Mucosa of descending colon (tissue), 3 donors: ENCODE measurements around the gene ACAA1. TPM values are rescaled to one million over a fixed set of nuclear protein-coding genes. Genes with fewer than 3 reads are reported as not detected.

Experiments used
- ATAC-seq: fragments of 200-7000 bp; cut with Tn5 transposase; one replicate; pipeline ENCODE4 v1.9.1; 2020; ENCODE audit warnings: mild to moderate bottlenecking, moderate library complexity
- DNase-seq, 3 donors: peaks; one replicate each; pipeline ENCODE4 v3.0.0-alpha.2; 2020
- H3K36me3 ChIP-seq: fragments of 200-600 bp; one replicate; pipeline ENCODE4 v1.8.0; 2021; ENCODE audit warnings: low read depth, mild to moderate bottlenecking
- H3K4me1 ChIP-seq: fragments of 200-600 bp; one replicate; pipeline ENCODE4 v1.8.0; 2021; ENCODE audit warnings: low read depth, mild to moderate bottlenecking
- H3K4me3 ChIP-seq: fragments of 200-600 bp; one replicate; pipeline ENCODE4 v1.8.0; 2021; ENCODE audit warnings: mild to moderate bottlenecking
- H3K9me3 ChIP-seq: fragments of 200-600 bp; one replicate; pipeline ENCODE4 v1.8.0; 2021; ENCODE audit warnings: mild to moderate bottlenecking
- CTCF ChIP-seq: fragments of 200-600 bp; IDR thresholded peaks from one replicate; pipeline ENCODE4 v1.8.0; 2022; ENCODE audit warnings: antibody characterized with exemption, mild to moderate bottlenecking
- intact Hi-C, 2 donors: fragments of 100-400 bp; cut with DNase I in 1 of 2; cut with micrococcal nuclease in 1 of 2; formaldehyde crosslinking; loops; one replicate each; pipeline versions ENCODE4 v1.11.0 to v1.11.1; 2022; cut with DNase I, micrococcal nuclease
- total RNA-seq, 3 donors: library from RNA; stranded (reverse); fragmentation: NEBNext Ultra II Directional in 2 of 3; extraction: Animal tissue kit (Norgen Biotek cat#: 25700) in 2 of 3; gene quantifications; one replicate each; pipeline versions ENCODE4 v1.2.1 to v1.2.4, GENCODE V29; 2021 to 2023
- donor health status: DM: no; HTN: no; CAD: no; lungs with moderate emphysema.
- donor health status: DM: no; HTN: no; CAD: no.
- donor health status: DM: no; HTN: yes; CAD: no.

ACAA1 gene
- total RNA-seq, 3 donors from 2014 or later: 102 to 201 (median 138) TPM

- Histone ChIP-seq H3K9me3 (peaks cover 5% of the 10 kb centered on the region), H3K4me3 (no peak overlapping the region), H3K4me1 (no peaks in the 10 kb centered on the region), H3K36me3 (no peaks in the 10 kb centered on the region)
- intact Hi-C loops: no loop called here
- DNase-seq: no peak
- no peak for ATAC-seq
- no peak for TF ChIP-seq CTCF
Measured at GRCh38 chr3:38101811-38102443, 35.0 kb downstream of the ACAA1 start.

- intact Hi-C loops: no loop called here
Measured at GRCh38 chr3:38100498-38100897, 36.4 kb downstream of the ACAA1 start.

GRCh38 chr3:38099518-38099917, 37.4 kb downstream of the ACAA1 start:
- no peak for TF ChIP-seq CTCF
- Histone ChIP-seq H3K36me3 (no peaks in the 10 kb centered on the region), H3K9me3 (no peaks in the 10 kb centered on the region), H3K4me1 (no peaks in the 10 kb centered on the region), H3K4me3 (no peak overlapping the region)
- DNase-seq (no peak), ATAC-seq (no peak)
- intact Hi-C loops: no loop called here

More at GRCh38 chr3:38100498-38100897, 36.4 kb downstream of the ACAA1 start:
- no peak overlapping the region for H3K4me3 ChIP-seq
- ATAC-seq (no peak), DNase-seq (no peak)
- peaks cover 2% of the 10 kb centered on the region for H3K9me3 ChIP-seq
- TF ChIP-seq CTCF: no peak
- H3K4me1 ChIP-seq: no peaks in the 10 kb centered on the region
- H3K36me3 ChIP-seq: no peaks in the 10 kb centered on the region

GRCh38 chr3:38098376-38098723, 38.6 kb downstream of the ACAA1 start:
- intact Hi-C loops: no loop called here
- no peaks in the 10 kb centered on the region for H3K4me1 ChIP-seq
- no peak for TF ChIP-seq CTCF

GRCh38 chr3:38097446-38098375, 39.2 kb downstream of the ACAA1 start:
- Histone ChIP-seq H3K4me1 (no peaks in the 10 kb centered on the region), H3K4me3 (no peak overlapping the region), H3K36me3 (no peaks in the 10 kb centered on the region), H3K9me3 (no peaks in the 10 kb centered on the region)
- TF ChIP-seq CTCF: no peak
- ATAC-seq: no peak
- intact Hi-C loops: no loop called here
- no peak for DNase-seq

More at GRCh38 chr3:38098376-38098723, 38.6 kb downstream of the ACAA1 start:
- no peak for DNase-seq
- ATAC-seq: no peak
- Histone ChIP-seq H3K9me3 (no peaks in the 10 kb centered on the region), H3K4me3 (no peak overlapping the region), H3K36me3 (no peaks in the 10 kb centered on the region)
